ENCODE data around the gene TSPYL1.
"Not testable (repeated sequence)": the region's sequence is repeated elsewhere in the genome, so short reads cannot be mapped to it uniquely, and the experiment has no call there.

TSPYL1 gene

DNA sequence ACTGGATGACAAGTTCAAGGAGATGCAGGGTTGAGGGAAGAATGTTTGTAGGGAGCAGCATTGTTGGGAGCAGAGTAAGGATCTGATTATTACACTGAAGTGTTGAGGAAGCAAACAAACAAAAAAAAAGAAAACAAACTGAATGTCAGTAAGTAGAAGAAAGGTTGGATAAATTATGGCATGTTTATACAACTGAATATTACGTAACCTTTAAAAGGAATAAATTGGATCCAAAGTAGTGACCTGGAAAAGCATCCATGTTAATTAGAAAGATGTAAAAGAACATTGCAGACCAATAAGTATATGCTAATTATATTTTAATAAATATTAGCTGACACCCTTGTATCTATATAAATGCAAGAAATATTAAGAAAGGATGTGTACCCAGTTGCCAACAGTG, 12.8 kb upstream of the TSPYL1 start:
- DNase-seq: no peak

DNA sequence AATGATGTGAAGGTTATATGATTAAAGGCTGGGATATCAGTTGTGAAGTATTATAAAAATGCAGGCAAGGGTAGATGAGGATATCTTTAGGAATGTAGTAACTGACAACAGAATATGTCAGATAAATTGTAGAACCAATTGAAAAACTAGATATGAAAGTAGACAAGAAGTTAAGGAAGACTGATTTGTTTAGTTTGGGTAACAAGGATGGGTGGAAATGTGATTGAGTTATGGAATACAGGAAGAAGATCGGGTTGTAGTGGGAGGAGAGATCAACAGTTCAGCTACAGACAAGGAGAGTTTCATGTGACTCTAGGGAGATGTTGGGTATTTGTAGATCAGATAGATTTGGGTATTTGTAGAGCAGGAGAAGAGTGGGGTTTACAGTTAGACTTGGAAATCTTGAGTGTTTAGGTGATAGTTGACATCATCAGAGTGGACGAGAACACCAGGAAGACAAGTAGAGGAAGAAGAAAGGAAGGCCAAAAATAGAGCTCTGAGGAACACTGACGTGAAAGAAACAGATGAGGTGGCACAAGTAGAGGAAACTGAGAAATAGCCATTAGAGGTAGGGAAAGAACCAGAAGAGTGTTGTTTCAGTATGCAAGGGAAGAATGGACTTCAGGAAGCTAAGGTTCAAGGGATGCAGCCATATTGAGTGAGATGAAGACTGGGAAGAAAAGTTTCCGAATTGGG, 12.1 kb upstream of the TSPYL1 start:
- DNase-seq: no peak

DNA sequence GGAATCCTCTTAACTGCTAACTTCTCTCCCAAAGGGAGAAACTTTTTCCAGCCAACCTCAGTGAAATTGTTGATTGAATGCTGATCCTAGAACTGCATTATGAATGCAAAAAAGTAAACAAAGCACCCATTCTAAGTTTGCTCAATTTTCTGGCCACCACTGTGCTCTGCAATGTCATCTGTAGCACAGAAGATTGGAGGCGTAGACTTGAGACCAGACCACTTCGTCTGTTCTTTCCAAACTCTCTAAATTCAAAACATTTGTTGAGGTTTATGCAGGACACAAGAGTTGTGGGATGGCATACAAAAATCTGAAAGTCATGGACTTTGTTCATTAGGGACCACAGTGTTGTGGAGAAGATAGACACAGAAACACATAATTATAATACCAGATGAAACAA, 11.1 kb upstream of the TSPYL1 start:
- DNase-seq: no peak

DNA sequence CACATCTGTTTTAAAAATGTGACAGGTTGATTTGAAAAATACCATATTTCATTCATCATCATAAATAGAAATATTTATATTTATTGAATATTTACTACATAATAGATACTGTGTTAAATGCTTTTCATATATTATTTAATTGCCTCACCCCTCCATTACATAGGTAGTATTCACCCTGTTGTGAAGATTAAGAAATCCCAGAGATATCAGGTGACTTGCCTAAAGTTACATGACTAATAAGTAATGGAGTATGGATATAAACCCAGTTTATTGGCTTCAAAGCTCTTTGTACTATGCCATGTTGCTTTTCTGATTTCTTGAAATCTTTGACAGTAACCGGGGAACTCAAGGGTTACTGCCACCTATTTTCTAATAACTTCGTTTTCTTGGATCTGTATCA, 10.1 kb upstream of the TSPYL1 start:
- DNase-seq: no peak

DNA sequence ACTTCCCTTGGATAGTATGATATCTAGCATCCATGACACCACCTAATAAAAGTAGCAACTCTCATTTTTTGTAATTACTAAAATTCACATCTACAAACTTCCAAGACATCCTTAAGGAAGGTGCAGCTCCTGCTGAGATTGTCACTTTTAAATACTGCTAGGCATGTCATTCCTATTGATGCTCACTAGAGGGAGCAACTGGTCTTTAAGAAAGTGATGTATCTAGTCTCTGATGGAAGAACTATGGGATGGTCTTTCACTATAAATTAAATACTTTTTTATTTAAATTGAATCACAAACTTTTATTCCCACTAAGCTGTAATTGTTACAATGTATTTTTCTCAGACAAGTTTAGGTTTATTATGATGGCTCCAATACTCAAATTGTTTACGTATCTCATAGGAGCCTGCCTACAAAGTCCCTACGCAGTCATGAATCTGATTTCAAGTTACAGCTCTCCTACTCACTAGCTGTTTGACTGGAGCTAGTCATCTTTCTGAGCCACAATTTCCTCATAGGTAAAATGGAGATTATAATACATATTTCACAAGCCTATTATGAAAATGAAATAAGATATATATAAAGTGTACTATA, 8.1 kb upstream of the TSPYL1 start:
- DNase-seq: no peak

DNA sequence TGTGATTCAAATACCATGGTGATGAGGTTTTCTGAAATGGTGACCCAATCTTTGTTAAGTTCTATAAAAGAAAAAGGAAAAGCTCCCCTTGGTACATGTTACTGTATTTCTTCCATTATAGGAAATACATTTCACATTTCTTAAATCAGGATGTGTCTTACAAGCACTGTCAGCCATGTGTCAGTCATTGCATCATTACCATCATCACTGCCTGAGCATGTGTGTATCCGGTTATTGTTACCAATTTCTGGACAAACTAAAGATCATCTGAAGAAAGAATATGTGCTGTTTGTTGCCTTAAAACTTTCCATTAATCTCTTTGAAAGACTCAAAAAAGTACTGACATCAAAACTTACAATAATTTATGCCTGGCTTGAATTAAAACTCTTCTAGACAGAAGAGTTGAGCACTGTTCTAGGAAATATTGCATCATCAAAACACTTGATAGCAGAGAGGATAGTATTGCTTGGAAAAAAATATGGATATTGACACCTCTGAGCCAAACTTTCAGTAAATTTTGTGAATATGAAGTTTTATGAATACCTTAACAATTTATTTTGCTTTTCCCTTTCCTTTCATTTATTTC, 7.1 kb upstream of the TSPYL1 start:
- DNase-seq: no peak

DNA sequence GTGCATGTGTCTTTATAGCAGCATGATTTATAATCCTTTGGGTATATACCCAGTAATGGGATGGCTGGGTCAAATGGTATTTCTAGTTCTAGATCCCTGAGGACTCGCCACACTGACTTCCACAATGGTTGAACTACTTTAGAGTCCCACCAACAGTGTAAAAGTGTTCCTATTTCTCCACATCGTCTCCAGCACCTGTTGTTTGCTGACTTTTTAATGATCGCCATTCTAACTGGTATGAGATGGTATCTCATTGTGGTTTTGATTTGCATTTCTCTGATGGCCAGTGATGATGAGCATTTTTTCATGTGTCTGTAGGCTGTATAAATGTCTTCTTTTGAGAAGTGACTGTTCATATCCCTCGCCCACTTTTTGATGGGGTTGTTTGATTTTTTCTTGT, 5.3 kb upstream of the TSPYL1 start:
- not testable (repeated sequence) for DNase-seq

DNA sequence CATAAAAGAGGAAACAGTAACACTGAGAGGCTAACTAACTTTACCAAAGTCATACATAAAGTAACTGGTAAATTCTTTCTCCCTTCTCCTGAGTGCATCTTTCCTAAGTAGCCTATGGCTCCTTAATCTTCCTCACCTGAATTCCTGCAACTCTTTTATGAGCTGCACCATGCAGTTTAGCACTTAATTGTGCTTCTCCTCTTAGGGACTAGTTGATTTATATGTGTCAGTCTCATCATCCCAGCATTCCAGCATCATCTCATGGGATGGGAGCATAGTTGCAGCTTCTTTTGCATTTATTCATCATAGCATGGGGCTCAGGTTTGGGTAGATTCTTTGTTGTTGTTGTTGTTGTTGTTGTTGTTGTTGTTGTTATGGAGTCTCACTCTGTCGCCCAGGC, 3.5 kb upstream of the TSPYL1 start:
- no peak for DNase-seq

DNA sequence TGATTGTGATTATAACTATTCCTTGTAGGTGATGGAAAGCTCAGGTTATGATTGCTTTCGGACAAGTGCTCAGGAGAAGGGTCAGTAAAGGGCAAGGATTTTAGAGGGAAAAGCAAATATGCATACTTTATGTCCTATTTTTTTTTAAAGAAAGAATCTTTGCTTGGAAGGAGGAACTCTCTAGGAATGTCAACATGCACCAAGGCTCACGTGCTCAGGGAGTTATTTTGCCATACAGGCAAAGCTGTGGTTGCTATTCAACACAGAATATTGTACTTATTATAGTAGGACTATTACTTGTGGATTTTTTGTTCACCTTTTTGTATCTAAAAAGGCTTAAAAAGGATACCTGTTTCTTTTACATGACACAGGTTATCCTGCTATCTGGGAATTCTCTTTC, 3.0 kb upstream of the TSPYL1 start:
- DNase-seq: no peak

DNA sequence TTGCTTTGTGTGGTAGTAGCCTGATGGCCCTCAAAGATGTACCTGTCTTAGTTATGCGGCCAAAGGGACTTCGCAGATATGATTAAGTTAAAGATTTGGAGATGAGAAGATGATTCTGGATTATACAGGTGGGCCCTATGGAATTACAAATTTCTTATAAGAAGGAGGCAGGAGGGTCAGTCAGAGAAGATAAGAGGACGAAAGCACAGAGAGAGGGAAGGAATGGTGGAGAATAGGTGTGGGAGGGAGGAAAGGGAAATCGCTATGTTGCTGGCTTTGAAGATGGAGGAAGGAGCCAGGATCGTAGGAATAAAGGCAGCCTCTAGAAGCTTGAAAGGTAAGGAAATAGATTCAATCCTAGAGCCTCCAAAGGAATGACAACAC, 1.2 kb upstream of the TSPYL1 start:
- DNase-seq: no peak

DNA sequence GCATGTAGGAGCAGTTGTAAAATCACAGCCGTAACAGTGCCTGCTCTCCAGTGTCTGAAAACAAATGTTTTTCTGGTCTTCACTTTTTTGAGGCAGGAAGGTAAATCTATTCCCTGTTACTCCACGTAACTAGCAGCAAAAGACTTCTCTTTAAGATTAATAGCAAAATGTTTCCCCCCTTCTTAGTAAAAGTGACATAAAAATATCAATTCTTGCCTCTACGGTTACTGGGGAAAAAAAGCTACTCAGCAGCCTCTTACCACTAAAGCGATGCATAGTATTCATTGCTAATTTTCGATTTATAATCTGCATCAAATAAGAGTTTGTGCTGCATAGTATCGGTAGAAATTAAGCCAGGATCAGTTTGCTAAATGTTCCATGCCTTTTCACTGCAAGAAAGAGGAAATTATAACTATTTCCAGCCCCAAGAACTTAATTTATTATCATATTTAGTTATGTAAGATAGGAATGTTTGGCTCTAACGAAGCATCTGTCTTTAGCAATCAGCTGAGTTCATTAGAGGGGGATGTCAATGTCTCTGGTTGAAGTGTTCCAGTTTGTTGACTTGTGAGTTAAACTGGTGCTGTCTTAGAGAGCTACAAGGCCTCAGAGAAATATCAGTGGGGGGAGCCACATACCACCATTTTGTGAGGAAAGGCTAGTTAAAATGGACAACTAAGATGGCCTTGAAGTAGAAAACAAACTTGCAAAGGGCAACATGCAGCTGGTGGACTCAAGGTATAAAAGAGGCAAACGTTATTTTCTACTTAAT, 617 bp upstream of the TSPYL1 start:
- no peak for DNase-seq

DNA sequence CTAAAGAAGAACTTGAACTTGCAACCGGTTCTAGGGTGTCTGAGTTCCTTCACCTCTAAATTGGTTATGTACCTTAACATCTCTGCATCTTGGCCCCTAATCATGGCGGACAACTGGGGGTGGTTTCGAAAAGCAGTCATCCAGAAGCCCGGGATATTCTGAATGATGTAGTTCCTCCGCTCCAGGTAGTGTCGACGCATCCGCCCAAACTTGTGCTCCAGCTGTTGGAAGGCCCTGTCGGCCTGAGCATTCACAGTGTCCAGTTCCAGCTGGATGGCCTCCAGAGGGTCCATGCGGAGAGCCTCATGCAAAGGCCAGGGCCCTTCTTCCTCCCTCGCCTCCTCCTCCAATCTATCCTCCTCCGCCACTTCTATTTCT, 887 bp downstream of the TSPYL1 start:
- DNase-seq: no peak

DNA sequence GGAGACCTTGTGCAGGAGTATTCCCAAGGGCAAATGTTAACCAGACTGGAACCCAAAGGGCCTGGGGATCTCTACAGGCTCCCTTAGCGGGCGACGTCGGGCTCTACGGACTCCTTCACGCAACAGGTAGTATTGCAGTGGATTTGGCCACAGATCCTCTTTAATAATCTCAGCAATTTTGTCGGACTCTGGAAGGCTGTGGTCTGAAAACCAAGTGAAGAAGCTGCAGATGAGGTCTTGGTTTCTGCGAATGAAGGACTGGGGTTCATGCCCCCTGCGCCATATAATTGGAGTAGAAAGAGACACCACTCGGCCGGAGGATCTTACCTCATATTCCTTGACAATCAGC, 1.3 kb downstream of the TSPYL1 start:
- no peak for DNase-seq

DNA sequence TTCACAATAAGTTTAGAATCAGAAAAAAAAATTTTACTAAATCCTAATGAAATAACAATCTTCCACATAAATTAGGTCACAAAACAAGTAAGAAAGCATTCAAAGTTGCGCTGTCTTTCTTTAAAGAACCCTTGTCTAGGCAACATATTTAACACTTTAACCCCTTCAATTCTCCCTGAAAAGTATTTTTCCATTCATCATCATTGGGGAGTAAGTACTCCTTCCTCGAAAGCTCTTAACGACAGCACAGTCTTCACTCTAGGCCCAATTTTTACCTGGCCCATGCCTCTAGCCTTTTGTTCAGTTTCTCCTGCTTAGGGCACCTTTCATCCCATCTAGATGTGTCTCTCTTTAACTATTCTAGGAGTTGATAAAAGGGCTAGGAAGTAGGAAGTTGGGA, 2.6 kb downstream of the TSPYL1 start:
- DNase-seq: no peak

DNA sequence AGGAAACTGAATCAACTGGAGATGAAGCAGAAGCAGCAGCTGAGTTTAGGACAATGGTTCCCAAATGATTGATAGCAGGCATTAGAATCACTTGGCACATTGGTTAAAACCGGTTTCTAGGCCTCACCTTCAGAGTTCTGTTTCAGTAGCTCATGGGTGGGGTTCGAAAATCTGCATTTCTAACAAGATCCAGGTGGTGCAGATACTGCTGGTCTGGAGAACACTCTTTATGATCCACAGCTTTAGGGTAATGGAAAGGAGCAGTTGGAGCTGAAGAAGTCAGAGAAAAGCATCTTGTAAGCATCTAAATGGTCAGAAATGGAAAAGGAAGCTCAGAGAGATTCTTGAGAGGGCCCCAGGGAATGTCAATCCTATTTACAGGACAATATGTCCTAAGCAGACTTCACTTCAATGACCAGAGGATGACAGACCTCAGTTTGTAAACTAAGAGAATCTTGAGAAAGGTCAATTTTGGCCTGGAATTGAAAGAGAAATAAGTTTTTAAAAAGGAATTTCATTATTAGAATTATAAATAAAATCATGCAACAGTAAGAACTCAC, 8.5 kb downstream of the TSPYL1 start:
- no peak for DNase-seq

DNA sequence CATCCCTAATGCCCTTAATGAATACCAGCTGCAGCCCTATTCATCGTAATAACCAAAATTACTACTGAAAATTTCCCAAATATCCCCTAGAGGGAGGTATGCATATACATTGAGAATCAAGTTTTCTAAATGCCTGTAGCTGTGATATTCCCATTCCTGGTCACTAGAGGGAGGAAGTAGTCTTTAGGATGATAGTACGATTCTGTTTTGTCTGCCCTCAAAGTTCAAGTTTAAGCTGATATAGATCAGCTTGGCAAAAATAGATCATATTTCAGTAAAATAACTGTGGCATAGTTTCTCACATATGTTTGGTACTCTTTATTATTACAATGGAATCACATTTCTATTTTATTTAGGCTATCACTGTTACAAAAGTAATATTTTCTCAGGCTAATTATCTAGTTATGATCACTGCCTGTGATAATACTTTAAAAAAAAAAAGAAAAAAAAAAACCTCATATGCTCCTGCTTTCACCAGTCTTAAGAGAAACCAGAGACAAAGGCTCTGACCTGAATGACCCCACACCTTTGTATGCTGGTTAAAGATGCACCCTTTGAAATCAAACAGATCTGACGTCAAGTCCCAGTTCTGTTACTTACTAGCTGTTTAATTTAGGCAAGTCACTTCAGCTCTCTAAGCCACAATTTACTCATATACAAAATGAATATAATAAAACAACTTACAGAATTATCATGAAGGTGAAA, 11.0 kb downstream of the TSPYL1 start:
- DNase-seq: no peak

DNA sequence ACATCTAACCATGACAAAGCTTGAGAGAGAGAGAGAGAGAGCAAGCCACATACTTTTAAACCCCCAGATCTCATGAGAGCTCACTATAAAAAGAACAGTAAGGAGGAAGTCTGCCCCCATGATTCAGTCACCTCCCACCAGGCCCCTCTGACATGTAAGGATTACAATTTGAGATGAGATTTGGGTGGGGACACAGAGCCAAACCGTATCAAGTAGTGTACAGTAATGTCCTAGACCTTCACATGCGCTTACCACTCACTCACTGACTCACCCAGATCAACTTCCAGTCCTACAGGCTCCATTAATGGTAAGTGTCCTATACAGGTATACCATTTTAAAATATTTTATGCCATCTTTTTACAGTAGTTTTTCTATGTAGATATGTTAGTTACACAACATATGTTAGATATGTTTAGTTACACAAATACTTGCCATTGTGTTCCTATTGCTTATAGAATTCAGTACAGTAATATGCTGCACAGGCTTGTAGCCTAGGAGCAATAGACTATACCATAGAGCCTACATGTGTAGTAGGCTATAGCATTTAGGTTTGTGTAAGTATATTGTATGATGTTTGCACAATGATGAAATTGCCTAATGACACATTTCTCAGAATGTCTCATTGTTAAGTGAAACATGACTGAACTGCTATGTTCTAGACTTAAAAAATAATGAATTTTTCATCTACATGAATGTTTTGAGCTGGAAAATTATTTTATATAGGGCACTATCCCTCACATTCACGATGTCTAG, 11.7 kb downstream of the TSPYL1 start:
- no peak for DNase-seq

DNA sequence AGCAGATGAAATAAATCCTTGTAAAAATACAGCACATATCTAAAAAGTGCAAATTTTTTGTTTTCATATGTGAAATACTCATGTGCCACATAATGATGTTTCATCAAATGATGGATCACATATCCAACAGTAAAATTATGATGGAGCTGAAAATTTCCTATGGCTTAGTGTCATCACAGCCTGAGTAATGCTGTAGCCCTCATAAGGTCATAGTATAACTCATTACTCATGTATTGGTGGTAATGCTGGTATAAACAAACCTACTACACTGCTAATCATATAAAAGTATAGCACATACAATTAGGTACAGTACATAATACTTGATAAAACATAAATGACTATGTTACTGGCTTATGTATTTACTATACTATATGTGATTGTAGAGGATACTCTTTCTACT, 12.9 kb downstream of the TSPYL1 start:
- DNase-seq: no peak

DNA sequence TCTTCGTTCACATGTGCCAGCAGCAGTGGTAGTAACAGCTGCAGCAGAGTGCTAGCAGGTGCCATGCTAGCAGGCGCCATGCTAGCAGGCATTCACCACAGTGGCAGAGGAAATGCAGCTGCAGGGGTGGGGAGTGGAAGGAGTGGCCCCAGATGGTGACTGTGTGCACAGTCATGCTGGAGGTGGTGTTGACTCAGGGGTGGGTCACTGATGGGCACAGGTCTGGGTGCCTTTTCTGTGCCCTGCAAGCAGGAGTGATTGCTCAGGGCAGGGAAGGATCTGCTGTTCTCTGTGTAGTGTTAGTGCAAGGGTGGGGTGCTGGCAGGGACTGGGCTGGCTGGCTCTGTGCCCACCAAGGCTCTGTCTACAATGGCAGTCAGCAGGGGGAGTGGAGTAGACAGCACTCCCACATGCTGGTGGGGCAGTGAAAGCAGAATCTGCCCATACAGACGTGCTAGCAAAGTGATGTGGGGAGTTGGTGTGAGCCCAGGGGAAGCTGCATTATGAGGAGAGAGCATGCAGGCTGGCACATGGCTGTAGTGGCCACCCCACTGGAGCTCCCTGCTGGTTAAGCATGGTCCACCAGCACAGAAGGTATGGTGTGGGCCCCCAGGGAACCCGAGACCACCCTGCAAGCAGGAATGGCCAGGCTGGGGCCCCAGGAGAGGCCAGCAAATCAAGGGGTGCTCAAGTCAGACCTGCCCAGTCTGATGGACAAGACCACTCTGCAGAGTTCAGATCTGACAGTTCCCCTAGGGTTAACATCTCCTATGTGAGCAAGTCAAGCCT, 14.5 kb downstream of the TSPYL1 start:
- DNase-seq: no peak

DNA sequence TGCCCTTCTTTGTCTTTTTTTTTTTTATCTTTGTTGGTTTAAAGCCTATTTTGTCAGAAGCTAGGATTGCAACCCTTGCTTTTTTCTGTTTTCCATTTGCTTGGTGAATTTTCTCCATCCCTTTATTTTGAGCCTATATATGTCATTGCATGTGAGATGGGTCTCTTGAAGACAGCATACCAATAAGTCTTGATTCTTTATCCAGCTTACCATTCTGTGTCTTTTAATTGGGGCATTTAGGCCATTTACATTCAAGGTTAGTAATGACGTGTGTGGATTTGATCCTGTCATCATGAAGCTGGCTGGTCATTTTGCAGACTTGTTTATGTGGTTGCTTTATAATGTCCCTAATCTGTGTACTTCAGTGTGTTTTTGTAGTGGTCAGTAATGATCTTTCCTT, 16.4 kb downstream of the TSPYL1 start:
- DNase-seq: no peak

DNA sequence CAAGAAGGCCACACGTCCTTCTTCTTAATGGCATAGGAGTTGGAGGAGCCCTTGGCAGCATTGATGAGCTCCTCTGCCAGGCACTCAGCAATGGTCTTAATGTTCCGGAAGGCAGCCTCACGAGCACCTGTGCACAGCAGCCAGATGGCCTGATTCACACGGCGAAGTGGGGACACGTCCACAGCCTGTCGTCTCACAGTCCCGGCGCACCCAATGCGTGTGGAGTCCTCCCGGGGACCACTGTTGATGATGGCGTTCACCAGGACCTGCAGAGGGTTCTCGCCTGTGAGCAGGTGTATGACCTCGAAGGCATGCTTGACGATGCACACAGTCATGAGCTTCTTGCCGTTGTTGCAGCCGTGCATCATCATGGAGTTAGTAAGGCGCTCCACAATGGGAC, 21.2 kb downstream of the TSPYL1 start:
- DNase-seq: no peak

DNA sequence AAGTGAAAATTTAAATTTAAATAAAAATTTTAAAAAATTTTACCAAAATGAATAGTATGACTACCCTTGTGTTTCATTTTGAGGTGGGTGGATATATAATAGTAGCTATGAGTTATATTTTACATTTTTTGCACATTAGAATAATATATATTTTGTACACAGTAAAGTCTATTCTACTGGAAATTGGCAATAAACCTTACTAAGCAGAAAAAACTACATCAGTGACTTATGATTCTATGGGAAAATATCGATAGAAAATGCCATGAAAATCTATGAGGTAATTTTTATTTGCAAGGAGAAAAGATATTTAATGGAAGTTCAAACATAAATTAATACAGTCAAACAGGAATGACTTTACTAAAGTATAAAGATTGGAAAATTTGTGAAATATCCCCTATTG, 23.0 kb downstream of the TSPYL1 start:
- no peak for DNase-seq

All from effector CD4-positive, alpha-beta T cell (primary cell).